H9 (cell line): ENCODE data around the gene VTCN1. TPM values are rescaled to one million over a fixed set of nuclear protein-coding genes. Genes with fewer than 3 reads are reported as not detected.

Experiments
- DNase-seq: peaks from one replicate; pipeline ENCODE4 v3.0.0-alpha.2; 2017
- H2AFZ ChIP-seq: one replicate; pipeline ENCODE4 v1.6.1; 2013; ENCODE audit warnings: mild to moderate bottlenecking, low read length, control low read depth, moderate library complexity
- H2AK5ac ChIP-seq: 2 replicates; pipeline ENCODE4 v1.6.1; 2013; ENCODE audit warnings: low read length, control low read depth, mixed read lengths; ENCODE audit not compliant: insufficient read length
- H2BK120ac ChIP-seq: one replicate; pipeline ENCODE4 v1.6.1; 2013; ENCODE audit warnings: low read depth, mild to moderate bottlenecking, low read length, control low read depth, inconsistent platforms; ENCODE audit not compliant: poor library complexity, severe bottlenecking
- H2BK12ac ChIP-seq: 2 replicates; pipeline ENCODE4 v1.6.1; 2013; ENCODE audit warnings: low read length, control low read depth, mixed read lengths, low read depth; ENCODE audit not compliant: insufficient read length
- H2BK15ac ChIP-seq: 2 replicates; pipeline ENCODE4 v1.6.1; 2013; ENCODE audit warnings: low read depth, low read length, control low read depth
- H2BK20ac ChIP-seq: one replicate; pipeline ENCODE4 v1.6.1; 2013; ENCODE audit warnings: low read depth, mild to moderate bottlenecking, low read length, control low read depth, inconsistent platforms; ENCODE audit not compliant: poor library complexity, severe bottlenecking
- H2BK5ac ChIP-seq: 2 replicates; pipeline ENCODE4 v1.6.1; 2013; ENCODE audit warnings: low read length, control low read depth, mixed read lengths; ENCODE audit not compliant: insufficient read length
- H3K14ac ChIP-seq: 2 replicates; pipeline ENCODE4 v1.6.1; 2013; ENCODE audit warnings: low read length, control low read depth; ENCODE audit not compliant: insufficient read depth
- H3K18ac ChIP-seq: 2 replicates; pipeline ENCODE4 v1.6.1; 2013; ENCODE audit warnings: low read depth, mild to moderate bottlenecking, mixed read lengths, low read length, control low read depth; ENCODE audit not compliant: insufficient read length
- H3K23ac ChIP-seq: 2 replicates; pipeline ENCODE4 v1.6.1; 2013; ENCODE audit warnings: low read length, control low read depth, mixed read lengths, low read depth; ENCODE audit not compliant: insufficient read length
- H3K23me2 ChIP-seq: 2 replicates; pipeline ENCODE4 v1.6.1; 2013; ENCODE audit warnings: low read depth, mild to moderate bottlenecking, mixed read lengths, low read length, control low read depth; ENCODE audit not compliant: insufficient read length, poor library complexity, severe bottlenecking
- H3K27ac ChIP-seq: 2 replicates; pipeline ENCODE4 v1.5.1; 2013; ENCODE audit warnings: low read length, control low read depth, mixed read lengths, low read depth; ENCODE audit not compliant: insufficient read length
- H3K27me3 ChIP-seq: 2 replicates; pipeline ENCODE4 v1.6.1; 2013; ENCODE audit warnings: low read length, control low read depth, inconsistent platforms; ENCODE audit not compliant: insufficient read depth
- H3K4ac ChIP-seq: 2 replicates; pipeline ENCODE4 v1.6.1; 2013; ENCODE audit warnings: low read depth, mild to moderate bottlenecking, control low read depth, inconsistent platforms, low read length, moderate library complexity
- H3K4me1 ChIP-seq: 2 replicates; pipeline ENCODE4 v1.6.1; 2013; ENCODE audit warnings: low read length, control low read depth, inconsistent platforms; ENCODE audit not compliant: insufficient read depth
- H3K4me2 ChIP-seq: 2 replicates; pipeline ENCODE4 v1.6.1; 2013; ENCODE audit warnings: low read length, control low read depth, mixed read lengths; ENCODE audit not compliant: insufficient read length, insufficient read depth
- H3K56ac ChIP-seq: 2 replicates; pipeline ENCODE4 v1.6.1; 2013; ENCODE audit warnings: low read depth, mild to moderate bottlenecking, mixed read lengths, low read length, control low read depth; ENCODE audit not compliant: insufficient read length
- H3K79me1 ChIP-seq: 2 replicates; pipeline ENCODE4 v1.6.1; 2013; ENCODE audit warnings: low read depth, mild to moderate bottlenecking, moderate library complexity, low read length, control low read depth, inconsistent platforms; ENCODE audit not compliant: insufficient read depth, poor library complexity, severe bottlenecking
- H3K79me2 ChIP-seq: 2 replicates; pipeline ENCODE4 v1.6.1; 2013; ENCODE audit warnings: low read length, control low read depth, inconsistent platforms; ENCODE audit not compliant: insufficient read depth
- H3K9ac ChIP-seq: 2 replicates; pipeline ENCODE4 v1.6.1; 2013; ENCODE audit warnings: low read length, control low read depth, mixed read lengths; ENCODE audit not compliant: insufficient read length; ENCODE audit errors: extremely low read depth
- H3K9me3 ChIP-seq: one replicate; pipeline ENCODE4 v1.6.1; 2013; ENCODE audit warnings: low read depth, low read length, inconsistent platforms; ENCODE audit not compliant: control insufficient read depth
- H3T11ph ChIP-seq: one replicate; pipeline ENCODE4 v1.6.1; 2013; ENCODE audit warnings: mild to moderate bottlenecking, low read length, control low read depth, inconsistent platforms
- H4K20me1 ChIP-seq: one replicate; pipeline ENCODE4 v1.6.1; 2013; ENCODE audit not compliant: control insufficient read depth, insufficient read length, insufficient read depth
- H4K5ac ChIP-seq: 2 replicates; pipeline ENCODE4 v1.6.1; 2013; ENCODE audit warnings: low read depth, mild to moderate bottlenecking, mixed read lengths, low read length, control low read depth; ENCODE audit not compliant: insufficient read length
- H4K8ac ChIP-seq: replicated peaks from 2 replicates; pipeline ENCODE4 v1.6.1; 2013; ENCODE audit warnings: low read length, control low read depth, mixed read lengths, low read depth; ENCODE audit not compliant: insufficient read length
- H4K91ac ChIP-seq: 2 replicates; pipeline ENCODE4 v1.6.1; 2013; ENCODE audit warnings: low read depth, mild to moderate bottlenecking, moderate library complexity, mixed read lengths, low read length, control low read depth; ENCODE audit not compliant: insufficient read length
- H3K27ac Mint-ChIP-seq, 3 experiments: 2 replicates in 2 of 3; 3 replicates in 1 of 3; pipeline ENCODE4 v1.8.0; 2020 to 2021; ENCODE audit warnings: mixed read lengths in 3 of 3, mild to moderate bottlenecking in 1 of 3, moderate library complexity in 1 of 3
- H3K27me3 Mint-ChIP-seq: 2 replicates; pipeline ENCODE4 v1.8.0; 2021; ENCODE audit warnings: low read depth, mild to moderate bottlenecking, moderate library complexity, mixed read lengths
- H3K36me3 Mint-ChIP-seq, 3 experiments: 2 replicates in 2 of 3; 3 replicates in 1 of 3; pipeline ENCODE4 v1.8.0; 2020 to 2021; ENCODE audit warnings: low read depth in 3 of 3, mixed read lengths in 3 of 3; ENCODE audit not compliant: insufficient read depth in 1 of 3
- H3K4me1 Mint-ChIP-seq, 2 experiments: 2 replicates each; pipeline ENCODE4 v1.8.0; 2020; ENCODE audit warnings: mixed read lengths in 2 of 2
- H3K4me3 Mint-ChIP-seq, 2 experiments: 2 replicates in 1 of 2; 3 replicates in 1 of 2; pipeline ENCODE4 v1.8.0; 2020 to 2021; ENCODE audit warnings: mild to moderate bottlenecking in 2 of 2, mixed read lengths in 2 of 2, moderate library complexity in 1 of 2
- H3K9me3 Mint-ChIP-seq, 2 experiments: 2 replicates in 1 of 2; 3 replicates in 1 of 2; pipeline ENCODE4 v1.8.0; 2020; ENCODE audit warnings: mild to moderate bottlenecking in 2 of 2, mixed read lengths in 2 of 2, moderate library complexity in 1 of 2
- CTCF ChIP-seq: fragments of 200-600 bp; sonication (generic); conservative IDR thresholded peaks from 3 replicates; pipeline ENCODE4 v1.8.0; 2021; ENCODE audit warnings: antibody characterized with exemption, mild to moderate bottlenecking
- WGBS: extraction: QIAGEN DNeasy Blood & Tissue Kit; methylation state at CpG from one replicate; pipeline ENCODE4 v1.1.7; 2013; ENCODE audit warnings: missing lambda C conversion rate, low lambda C conversion rate, mixed read lengths; ENCODE audit not compliant: insufficient read length; ENCODE audit errors: extremely low coverage; 5-methylcytosine and 5-hydroxymethylcytosine counted together
- total RNA-seq: library from RNA; stranded (reverse); gene quantifications from 2 replicates; pipeline ENCODE4 v1.2.1, GENCODE V29; 2021

The VTCN1 gene
- total RNA-seq, 1 experiment from 2014 or later: 0.33 TPM

- no peak overlapping the region for H2BK5ac ChIP-seq
- H3K4me1 Mint-ChIP-seq: peaks cover 18 to 19% of the 10 kb centered on the region in 2 experiments
- H3K27me3 Mint-ChIP-seq: no peaks in the 10 kb centered on the region; the same call in 1 of the 2 replicates
- H3K27ac ChIP-seq: no peak overlapping the region
- H4K8ac ChIP-seq: no peak overlapping the region
- H3K4me3 Mint-ChIP-seq: no peak overlapping the region
- H3K56ac ChIP-seq: no peak overlapping the region
- H3K23me2 ChIP-seq: no peaks in the 10 kb centered on the region
- H4K20me1 ChIP-seq: no peaks in the 10 kb centered on the region
- no peak overlapping the region for H2BK15ac ChIP-seq
- no peak overlapping the region for H2AK5ac ChIP-seq
- H3K36me3 Mint-ChIP-seq: peaks cover 0 to 4% (median 2%) of the 10 kb centered on the region in 3 experiments; a peak in 2 of 7 replicates
- H2BK120ac ChIP-seq: no peak overlapping the region
- no peaks in the 10 kb centered on the region for H3K79me1 ChIP-seq
- no peaks in the 10 kb centered on the region; the same call in 1 of the 2 replicates for H3K4me1 ChIP-seq
- H3K14ac ChIP-seq: no peak overlapping the region
- peaks cover 0 to 2% of the 10 kb centered on the region in 2 experiments; a peak in 3 of 5 replicates for H3K9me3 Mint-ChIP-seq
- H3K4me2 ChIP-seq: no peak overlapping the region
- no peak overlapping the region for H2AFZ ChIP-seq
- no peak overlapping the region for H4K5ac ChIP-seq
- no peak overlapping the region for H3K4ac ChIP-seq
- H3K18ac ChIP-seq: no peak overlapping the region
- H3K9ac ChIP-seq: no peak overlapping the region
- no peak overlapping the region for H3T11ph ChIP-seq
- no peak for TF ChIP-seq CTCF
- H3K23ac ChIP-seq: no peak overlapping the region
- no peaks in the 10 kb centered on the region for H3K9me3 ChIP-seq
- no peak overlapping the region for H4K91ac ChIP-seq
- no peak for DNase-seq
- no peak overlapping the region for H2BK12ac ChIP-seq
- H2BK20ac ChIP-seq: no peak overlapping the region
- H3K27ac Mint-ChIP-seq: no peak overlapping the region
- no peaks in the 10 kb centered on the region for H3K27me3 ChIP-seq
- WGBS: no CpG with 5 or more reads among the region's 2 CpGs
- no peaks in the 10 kb centered on the region for H3K79me2 ChIP-seq
Observed at GRCh38 chr1:117244306-117244705, 33.6 kb upstream of the VTCN1 start.
